H1 (cell line): ENCODE data around the gene WDR35. TPM values are rescaled to one million over a fixed set of nuclear protein-coding genes. Genes with fewer than 3 reads are reported as not detected.

Experiments
- CTCF ChIA-PET: fragments of 300-600 bp; sonication (Branson Sonifier 250); formaldehyde crosslinking; loops from one replicate; lab custom pipeline; 2021; ENCODE audit not compliant: partially characterized antibody; lab: Charles Lee
- POLR2A ChIA-PET: fragments of 300-600 bp; sonication (Branson Sonifier 250); formaldehyde crosslinking; loops from one replicate; lab custom pipeline; 2021; ENCODE audit warnings: inconsistent platforms; ENCODE audit not compliant: partially characterized antibody; lab: Charles Lee
- DNase-seq, 2 experiments: peaks; one replicate each; pipeline versions ENCODE4 v3.0.0 to v3.0.0-alpha.2; 2010 to 2022; ENCODE audit warnings: low spot score in 2 of 2, low read depth in 1 of 2, mixed read lengths in 1 of 2
- FAIRE-seq: peaks from 2 replicates; lab custom pipeline; 2011; peaks lifted over from hg19 to GRCh38; lab: Jason Lieb, UNC
- H2AFZ ChIP-seq: 2 replicates; pipeline ENCODE4 v1.8.1; 2012; ENCODE audit warnings: low read length, inconsistent platforms
- H2AK5ac ChIP-seq: 2 replicates; pipeline ENCODE4 v1.6.1; 2013; ENCODE audit warnings: low read depth, low read length
- H2BK120ac ChIP-seq: replicated peaks from 2 replicates; pipeline ENCODE3; 2013; ENCODE audit warnings: low read depth, low read length, inconsistent platforms
- H2BK12ac ChIP-seq: 2 replicates; pipeline ENCODE4 v1.6.1; 2013; ENCODE audit warnings: low read depth, low read length
- H2BK15ac ChIP-seq: 2 replicates; pipeline ENCODE4 v1.6.1; 2013; ENCODE audit warnings: low read length
- H2BK20ac ChIP-seq: 2 replicates; pipeline ENCODE4 v1.6.1; 2013; ENCODE audit warnings: low read length
- H2BK5ac ChIP-seq: 2 replicates; pipeline ENCODE4 v1.6.1; 2013; ENCODE audit warnings: low read depth, low read length
- H3K14ac ChIP-seq: 2 replicates; pipeline ENCODE4 v1.6.1; 2013; ENCODE audit warnings: inconsistent platforms; ENCODE audit not compliant: insufficient read length
- H3K18ac ChIP-seq: 2 replicates; pipeline ENCODE4 v1.6.1; 2013; ENCODE audit warnings: low read length; ENCODE audit errors: extremely low read depth
- H3K23ac ChIP-seq: 2 replicates; pipeline ENCODE4 v1.6.1; 2013; ENCODE audit warnings: inconsistent platforms; ENCODE audit not compliant: insufficient read length
- H3K23me2 ChIP-seq: 2 replicates; pipeline ENCODE4 v1.6.1; 2013; ENCODE audit warnings: low read depth, low read length
- H3K27ac ChIP-seq: 2 replicates; pipeline ENCODE4 v1.6.1; 2011; ENCODE audit warnings: low read depth, low read length, inconsistent platforms
- H3K27me3 ChIP-seq, 4 experiments: replicated peaks in 1 of 4; 1 replicate in 1 of 4; 2 replicates in 3 of 4; pipeline versions ENCODE4 v1.6.1 to v1.8.1; 2011 to 2013; ENCODE audit warnings: low read length in 3 of 4, mild to moderate bottlenecking in 3 of 4, inconsistent platforms in 2 of 4, mixed read lengths in 2 of 4, moderate library complexity in 1 of 4; ENCODE audit not compliant: control insufficient read depth in 3 of 4, insufficient read depth in 3 of 4; ENCODE audit errors: extremely low read depth in 1 of 4
- H3K36me3 ChIP-seq, 4 experiments: 2 replicates each; pipeline versions ENCODE4 v1.6.1 to v1.8.1; 2011 to 2013; ENCODE audit warnings: mild to moderate bottlenecking in 4 of 4, low read length in 3 of 4, moderate library complexity in 2 of 4, control low read depth in 1 of 4, inconsistent platforms in 1 of 4; ENCODE audit not compliant: insufficient read depth in 4 of 4, control insufficient read depth in 2 of 4
- H3K4ac ChIP-seq: replicated peaks from 2 replicates; pipeline ENCODE3; 2013; ENCODE audit warnings: low read length, low read depth, mixed read lengths, inconsistent platforms; ENCODE audit not compliant: insufficient read length
- H3K4me1 ChIP-seq, 4 experiments: replicated peaks in 1 of 4; 1 replicate in 1 of 4; 2 replicates in 3 of 4; pipeline versions ENCODE4 v1.6.1 to v1.8.1; 2011 to 2013; ENCODE audit warnings: low read length in 3 of 4, inconsistent platforms in 2 of 4, mixed read lengths in 1 of 4; ENCODE audit not compliant: insufficient read depth in 4 of 4, control insufficient read depth in 3 of 4
- H3K4me2 ChIP-seq, 2 experiments: 2 replicates each; pipeline versions ENCODE4 v1.6.1 to v1.8.1; 2011 to 2013; ENCODE audit warnings: low read depth in 2 of 2, low read length in 2 of 2, control low read depth in 1 of 2, inconsistent platforms in 1 of 2, mild to moderate bottlenecking in 1 of 2; ENCODE audit not compliant: insufficient read depth in 1 of 2
- H3K4me3 ChIP-seq, 4 experiments: fragments of 200-600, 300-600 bp in 1 of 4; sonication (generic), shearing (Covaris generic), sonication (Bioruptor Twin) in 1 of 4; 2 replicates each; pipeline versions ENCODE4 v1.5.1 to v1.8.1; 2011 to 2016; ENCODE audit warnings: low read length in 4 of 4, low read depth in 3 of 4, control low read depth in 2 of 4, inconsistent platforms in 2 of 4, mild to moderate bottlenecking in 2 of 4, mixed read lengths in 1 of 4, moderate library complexity in 1 of 4; ENCODE audit not compliant: insufficient read depth in 2 of 4; ENCODE audit errors: extremely low read depth in 1 of 4
- H3K56ac ChIP-seq: replicated peaks from 2 replicates; pipeline ENCODE3; 2013; ENCODE audit warnings: low read depth, mild to moderate bottlenecking, mixed read lengths, low read length, inconsistent platforms; ENCODE audit not compliant: insufficient read length
- H3K79me1 ChIP-seq: 2 replicates; pipeline ENCODE4 v1.6.1; 2013; ENCODE audit warnings: low read depth, low read length, control low read depth
- H3K79me2 ChIP-seq, 2 experiments: 2 replicates each; pipeline versions ENCODE4 v1.6.1 to v1.8.1; 2012 to 2013; ENCODE audit warnings: low read length in 2 of 2, mild to moderate bottlenecking in 2 of 2, inconsistent platforms in 1 of 2; ENCODE audit not compliant: insufficient read depth in 2 of 2, control insufficient read depth in 1 of 2
- H3K9ac ChIP-seq, 4 experiments: replicated peaks in 1 of 4; 1 replicate in 1 of 4; 2 replicates in 3 of 4; pipeline versions ENCODE4 v1.6.1 to v1.8.1; 2011 to 2013; ENCODE audit warnings: low read depth in 3 of 4, low read length in 3 of 4, control low read depth in 2 of 4, mild to moderate bottlenecking in 2 of 4, moderate library complexity in 2 of 4, inconsistent platforms in 1 of 4; ENCODE audit errors: extremely low read depth in 1 of 4
- H3K9me3 ChIP-seq, 2 experiments: 2 replicates each; pipeline versions ENCODE4 v1.6.1 to v1.8.1; 2012 to 2013; ENCODE audit warnings: mild to moderate bottlenecking in 2 of 2, moderate library complexity in 2 of 2, control low read depth in 1 of 2, inconsistent platforms in 1 of 2, low read depth in 1 of 2, low read length in 1 of 2, mixed read lengths in 1 of 2; ENCODE audit not compliant: insufficient read depth in 2 of 2
- H4K20me1 ChIP-seq, 2 experiments: replicated peaks in 1 of 2; 2 replicates each; pipeline versions ENCODE3 to v1.8.1; 2011 to 2013; ENCODE audit warnings: inconsistent platforms in 2 of 2, low read length in 2 of 2, mild to moderate bottlenecking in 1 of 2; ENCODE audit not compliant: insufficient read depth in 2 of 2, control insufficient read depth in 1 of 2
- H4K5ac ChIP-seq: 2 replicates; pipeline ENCODE4 v1.6.1; 2013; ENCODE audit warnings: low read length, low read depth, mixed read lengths, inconsistent platforms; ENCODE audit not compliant: insufficient read length
- H4K8ac ChIP-seq: 2 replicates; pipeline ENCODE4 v1.8.0; 2013; ENCODE audit warnings: mild to moderate bottlenecking, moderate library complexity, low read length, inconsistent platforms; ENCODE audit not compliant: insufficient read depth; ENCODE audit errors: extremely low read depth
- H4K91ac ChIP-seq: replicated peaks from 2 replicates; pipeline ENCODE3; 2013; ENCODE audit warnings: low read length, mixed read lengths, inconsistent platforms; ENCODE audit not compliant: insufficient read length
- BRCA1 ChIP-seq: IDR thresholded peaks from 2 replicates; pipeline ENCODE4 v1.6.1; 2012; ENCODE audit warnings: low read depth, low read length, improper control_type of control experiment
- CHD2 ChIP-seq: IDR thresholded peaks from 2 replicates; pipeline ENCODE4 v1.6.1; 2012; ENCODE audit warnings: low read length, improper control_type of control experiment
- CREB1 ChIP-seq: IDR thresholded peaks from 2 replicates; pipeline ENCODE4 v1.6.1; 2012; ENCODE audit warnings: inconsistent platforms
- EGR1 ChIP-seq: IDR thresholded peaks from 2 replicates; pipeline ENCODE4 v1.6.1; 2011; ENCODE audit warnings: low read depth, low read length, borderline replicate concordance
- POLR2AphosphoS5 ChIP-seq: IDR thresholded peaks from 2 replicates; pipeline ENCODE4 v1.6.1; 2011; ENCODE audit warnings: low read depth, low read length
- SIRT6 ChIP-seq: IDR thresholded peaks from one replicate; pipeline ENCODE4 v1.7.1; 2012; ENCODE audit warnings: low read length, inconsistent platforms
- SP4 ChIP-seq: IDR thresholded peaks from 2 replicates; pipeline ENCODE4 v1.6.1; 2012; ENCODE audit warnings: low read length, inconsistent platforms
- SRF ChIP-seq: IDR thresholded peaks from 2 replicates; pipeline ENCODE4 v1.6.1; 2011; ENCODE audit warnings: mild to moderate bottlenecking, low read depth, low read length, moderate library complexity
- WGBS, 2 experiments: shearing (Covaris generic) in 1 of 2; methylation state at CpG; one replicate each; pipeline versions ENCODE4 v1.1.6 to v1.1.7; 2013 to 2015; ENCODE audit warnings: low lambda C conversion rate in 2 of 2, mixed read lengths in 2 of 2, inconsistent platforms in 1 of 2, low coverage in 1 of 2, missing lambda C conversion rate in 1 of 2; ENCODE audit not compliant: insufficient replicate concordance in 2 of 2, insufficient coverage in 1 of 2, insufficient read length in 1 of 2; ENCODE audit errors: extremely low coverage in 1 of 2, missing lambda C conversion rate in 1 of 2; 5-methylcytosine and 5-hydroxymethylcytosine counted together
- polyA plus RNA-seq, 7 experiments: library from polyadenylated mRNA; depleted of rRNA in 3 of 7; stranded (reverse) in 5 of 7; unstranded in 2 of 7; fragments of >200 nt in 5 of 7; fragments of 200-250 nt in 2 of 7; gene quantifications; 1 replicate in 5 of 7; 2 replicates in 1 of 7; 4 replicates in 1 of 7; pipeline versions ENCODE4 v1.2.1 to v1.2.3, GENCODE V29; 2011 to 2013; ENCODE audit warnings: missing spikeins in 2 of 7, mixed read lengths in 2 of 7
- total RNA-seq: library from RNA; stranded (reverse); fragmentation: NEBNext Ultra II Directional; extraction: Animal tissue kit (Norgen Biotek cat#: 25700); gene quantifications from 2 replicates; pipeline ENCODE4 v1.2.1, GENCODE V29; 2021
- TF ChIP-seq, protein P1 (sequence below), 3 experiments: IDR thresholded peaks; 1 replicate in 2 of 3; 2 replicates in 1 of 3; pipeline versions ENCODE4 v1.5.1 to v1.6.1; 2011; ENCODE audit warnings: low read length in 3 of 3, mild to moderate bottlenecking in 3 of 3, inconsistent platforms in 2 of 3, low read depth in 1 of 3, moderate library complexity in 1 of 3; ENCODE audit not compliant: insufficient read depth in 1 of 3; ENCODE audit errors: control extremely low read depth in 1 of 3

WDR35 gene
- total and polyA plus RNA-seq, 2 of the 8 experiments (the other 6 are each of a cell fraction or from before 2014, with no cell fraction given) = 9.0 to 25.5 TPM

DNA sequence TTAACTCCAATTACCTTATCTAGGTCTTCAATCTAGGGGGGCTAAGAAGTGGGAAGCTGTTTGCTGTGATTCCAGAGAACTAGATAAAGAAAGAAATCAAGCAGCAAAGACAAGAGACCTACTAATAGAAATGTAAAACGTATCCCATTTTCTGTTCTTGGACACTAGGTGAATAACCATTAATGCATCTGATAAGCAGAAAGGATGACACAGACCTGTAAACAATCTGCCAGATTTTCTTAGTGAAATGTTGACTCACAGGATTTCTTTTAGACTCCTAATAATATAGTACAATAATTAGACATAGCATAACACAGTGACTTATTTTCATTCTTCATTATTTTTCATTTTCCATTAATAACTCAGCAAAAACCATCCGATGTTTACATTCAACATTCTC, 1.3 kb downstream of the WDR35 start:
- no peak overlapping the region for H2BK120ac ChIP-seq
- peak overlapping the region; percentile 79 to 94 (median 85); a peak in 5 of 8 replicates for H3K4me3 ChIP-seq
- peak overlapping the region in 1 of 4 experiments; percentile 73; a peak in 1 of 7 replicates for H3K9ac ChIP-seq
- H3K18ac ChIP-seq = no peak overlapping the region
- peaks cover 0 to 2% of the 10 kb centered on the region in 2 experiments for H4K20me1 ChIP-seq
- H3K56ac ChIP-seq = no peak overlapping the region
- peak overlapping the region; percentile 91 to 92 for H3K4me2 ChIP-seq
- H3K27ac ChIP-seq = no peak overlapping the region
- POLR2A ChIA-PET = interaction anchor here (0.6 to 2.2 kb wide), 3 partner anchors 23 to 93 kb away, joined by 3 to 7 read pairs (median 7); partner anchors contain the start of gene MATN3
- H3K9me3 ChIP-seq = no peaks in the 10 kb centered on the region
- H4K8ac ChIP-seq = no peak overlapping the region
- no peak overlapping the region for H3K4ac ChIP-seq
- FAIRE-seq = no peak
- no peak overlapping the region for H2BK5ac ChIP-seq
- no peak overlapping the region for H3K23ac ChIP-seq
- H3K79me1 ChIP-seq = peaks cover 5% of the 10 kb centered on the region
- no peak overlapping the region for H4K91ac ChIP-seq
- no peak overlapping the region for H4K5ac ChIP-seq
- no peak overlapping the region for H2AFZ ChIP-seq
- 55% methylated on average over 2 of the region's 2 CpGs; no CpG with 5 or more reads in 1 of the 2 experiments for WGBS, 2 experiments
- H2BK15ac ChIP-seq = no peak overlapping the region
- DNase-seq = no peak
- CTCF ChIA-PET = interaction anchor here (0.7 to 2.7 kb wide), 5 partner anchors 14 to 106 kb away, joined by 3 to 19 read pairs (median 5); no protein-coding TSS in a partner anchor
- H3K14ac ChIP-seq = no peak overlapping the region
- TF ChIP-seq CHD2 (no peak), SP4 (no peak), POLR2AphosphoS5 (no peak), SRF (no peak), BRCA1 (no peak), EGR1 (no peak), CREB1 (no peak), SIRT6 (no peak)
- TF ChIP-seq, protein P1, sequence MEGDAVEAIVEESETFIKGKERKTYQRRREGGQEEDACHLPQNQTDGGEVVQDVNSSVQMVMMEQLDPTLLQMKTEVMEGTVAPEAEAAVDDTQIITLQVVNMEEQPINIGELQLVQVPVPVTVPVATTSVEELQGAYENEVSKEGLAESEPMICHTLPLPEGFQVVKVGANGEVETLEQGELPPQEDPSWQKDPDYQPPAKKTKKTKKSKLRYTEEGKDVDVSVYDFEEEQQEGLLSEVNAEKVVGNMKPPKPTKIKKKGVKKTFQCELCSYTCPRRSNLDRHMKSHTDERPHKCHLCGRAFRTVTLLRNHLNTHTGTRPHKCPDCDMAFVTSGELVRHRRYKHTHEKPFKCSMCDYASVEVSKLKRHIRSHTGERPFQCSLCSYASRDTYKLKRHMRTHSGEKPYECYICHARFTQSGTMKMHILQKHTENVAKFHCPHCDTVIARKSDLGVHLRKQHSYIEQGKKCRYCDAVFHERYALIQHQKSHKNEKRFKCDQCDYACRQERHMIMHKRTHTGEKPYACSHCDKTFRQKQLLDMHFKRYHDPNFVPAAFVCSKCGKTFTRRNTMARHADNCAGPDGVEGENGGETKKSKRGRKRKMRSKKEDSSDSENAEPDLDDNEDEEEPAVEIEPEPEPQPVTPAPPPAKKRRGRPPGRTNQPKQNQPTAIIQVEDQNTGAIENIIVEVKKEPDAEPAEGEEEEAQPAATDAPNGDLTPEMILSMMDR (IDR thresholded peaks at IDR 0.05; ENCODE audit: control extremely low read depth in 1 of 3, insufficient read depth in 1 of 3, low read depth in 1 of 3, low read length in 3 of 3) = no peak
- TF ChIP-seq, all 59 proteins: peak for 0
- H2BK12ac ChIP-seq = no peak overlapping the region
- H3K23me2 ChIP-seq = peaks cover 9% of the 10 kb centered on the region
- no peak overlapping the region for H2AK5ac ChIP-seq
- H3K27me3 ChIP-seq = no peaks in the 10 kb centered on the region
- H3K36me3 ChIP-seq = peaks cover 0 to 21% (median 6%) of the 10 kb centered on the region in 4 experiments; a peak in 3 of 8 replicates
- no peak overlapping the region for H2BK20ac ChIP-seq
- peaks cover 3 to 44% of the 10 kb centered on the region in 2 experiments; a peak in 3 of 4 replicates for H3K79me2 ChIP-seq
- peaks cover 0 to 2% (median under 1%) of the 10 kb centered on the region in 4 experiments; a peak in 3 of 7 replicates for H3K4me1 ChIP-seq
